ENCODE data around the gene MED20. TPM values are rescaled to one million over a fixed set of nuclear protein-coding genes. Genes with fewer than 3 reads are reported as not detected.
"Not testable (repeated sequence)": the region's sequence is repeated elsewhere in the genome, so short reads cannot be mapped to it uniquely, and the experiment has no call there.

The MED20 gene
- total RNA-seq, 5 donors from 2014 or later (not counting 1 experiment from before 2014, with no cell fraction given), result 5.4 to 12.1 (median 11.1) TPM

DNA sequence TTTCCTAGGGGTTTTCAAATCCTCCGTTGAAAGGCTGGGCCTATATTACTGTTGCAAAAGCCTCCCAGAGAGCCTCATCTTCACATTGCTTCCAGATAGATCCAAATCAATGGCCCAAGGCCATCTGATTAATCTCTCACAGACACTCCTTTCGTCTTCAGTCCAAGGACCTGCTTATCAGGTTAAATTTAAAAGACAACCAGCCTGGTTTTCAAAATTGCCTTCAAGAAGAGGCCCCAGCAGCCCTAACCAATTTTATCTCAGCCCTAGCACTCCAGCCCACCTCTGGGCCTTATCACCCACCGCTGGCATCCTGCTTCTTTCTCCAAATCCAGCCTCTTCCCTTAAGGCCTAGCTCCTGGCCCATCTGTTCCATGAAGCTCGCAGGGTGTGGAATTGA is 36.2 kb upstream of the MED20 start:
- Histone ChIP-seq H3K4me1 (ENCODE audit: control insufficient read depth in 1 of 2, extremely low read depth in 1 of 2, insufficient read depth in 2 of 2, low read length in 2 of 2) (peaks cover 8 to 54% of the 10 kb centered on the region in 2 experiments), H3K36me3 (ENCODE audit: control insufficient read depth in 2 of 2, extremely low read depth in 1 of 2, insufficient read depth in 1 of 2, low read length in 1 of 2) (peaks cover 7 to 25% of the 10 kb centered on the region in 2 donors), H3K27ac (ENCODE audit: low read length) (no peak overlapping the region), H3K9me3 (no peaks in the 10 kb centered on the region), H3K27me3 (replicated peaks in 1 of 2; ENCODE audit: control insufficient read depth in 2 of 2, extremely low read depth in 1 of 2, insufficient read depth in 2 of 2, low read length in 1 of 2) (no peaks in the 10 kb centered on the region), H3K4me3 (ENCODE audit: control insufficient read depth in 1 of 2, extremely low read depth in 1 of 2, low read length in 1 of 2) (no peak overlapping the region)
- WGBS (ENCODE audit: insufficient coverage), result 94% methylated on average over 2 of the region's 4 CpGs
- Mint-ChIP-seq H3K27me3 (no peaks in the 10 kb centered on the region), H3K36me3 (peaks cover 25% of the 10 kb centered on the region), H3K4me1 (peaks cover 73 to 77% (median 74%) of the 10 kb centered on the region in 3 donors), H3K9me3 (no peaks in the 10 kb centered on the region), H3K27ac (peak overlapping the region; percentile 65 to 66), H3K4me3 (no peak overlapping the region)
- ATAC-seq (replicated peaks in 1 of 4) (no peak), DNase-seq (no peak)
- ChIA-PET POLR2A (no interaction called here), CTCF (no interaction called here)

DNA sequence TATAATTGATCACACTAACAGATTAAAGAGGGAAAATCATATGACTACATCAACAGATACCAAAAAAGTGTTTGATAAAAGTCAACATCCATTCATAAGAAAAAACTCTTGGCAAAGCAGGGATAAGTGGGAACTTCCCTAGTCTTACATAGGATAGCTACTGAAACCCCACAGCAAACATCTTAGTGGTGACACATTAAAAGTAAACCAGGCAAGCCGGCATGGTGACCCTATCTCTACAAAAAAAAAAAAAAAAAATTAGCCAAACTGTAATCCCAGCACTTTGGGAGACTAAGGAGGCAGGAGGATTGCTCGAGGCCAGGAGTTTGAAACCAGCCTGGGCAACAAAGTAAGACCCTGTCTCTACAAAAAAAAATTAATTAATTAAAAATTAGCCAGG is 34.5 kb upstream of the MED20 start:
- Mint-ChIP-seq H3K36me3 (peaks cover 15% of the 10 kb centered on the region), H3K4me1 (peaks cover 66 to 69% (median 67%) of the 10 kb centered on the region in 3 donors), H3K27ac (no peak overlapping the region), H3K4me3 (no peak overlapping the region), H3K9me3 (no peaks in the 10 kb centered on the region), H3K27me3 (no peaks in the 10 kb centered on the region)
- Histone ChIP-seq H3K27me3 (replicated peaks in 1 of 2; ENCODE audit: control insufficient read depth in 2 of 2, extremely low read depth in 1 of 2, insufficient read depth in 2 of 2, low read length in 1 of 2) (no peaks in the 10 kb centered on the region), H3K9me3 (no peaks in the 10 kb centered on the region), H3K27ac (ENCODE audit: low read length) (no peak overlapping the region), H3K4me1 (ENCODE audit: control insufficient read depth in 1 of 2, extremely low read depth in 1 of 2, insufficient read depth in 2 of 2, low read length in 2 of 2) (peaks cover 11 to 48% of the 10 kb centered on the region in 2 experiments), H3K36me3 (ENCODE audit: control insufficient read depth in 2 of 2, extremely low read depth in 1 of 2, insufficient read depth in 1 of 2, low read length in 1 of 2) (peaks cover 4 to 25% of the 10 kb centered on the region in 2 donors), H3K4me3 (ENCODE audit: control insufficient read depth in 1 of 2, extremely low read depth in 1 of 2, low read length in 1 of 2) (no peak overlapping the region)
- DNase-seq (no peak), ATAC-seq (replicated peaks in 1 of 4) (no peak)
- POLR2A ChIA-PET, result interaction anchor here in 1 of 2 donors (0.6 kb wide), 2 partner anchors 9 to 1187 kb away, joined by 3 to 4 read pairs; no protein-coding TSS in a partner anchor
- no CpG with 5 or more reads among the region's 2 CpGs for WGBS (ENCODE audit: insufficient coverage)
- CTCF ChIA-PET, result interaction anchor here in 1 of 2 donors (0.6 kb wide), 1 partner anchor 94 kb away, joined by 4 read pairs; no protein-coding TSS in a partner anchor

DNA sequence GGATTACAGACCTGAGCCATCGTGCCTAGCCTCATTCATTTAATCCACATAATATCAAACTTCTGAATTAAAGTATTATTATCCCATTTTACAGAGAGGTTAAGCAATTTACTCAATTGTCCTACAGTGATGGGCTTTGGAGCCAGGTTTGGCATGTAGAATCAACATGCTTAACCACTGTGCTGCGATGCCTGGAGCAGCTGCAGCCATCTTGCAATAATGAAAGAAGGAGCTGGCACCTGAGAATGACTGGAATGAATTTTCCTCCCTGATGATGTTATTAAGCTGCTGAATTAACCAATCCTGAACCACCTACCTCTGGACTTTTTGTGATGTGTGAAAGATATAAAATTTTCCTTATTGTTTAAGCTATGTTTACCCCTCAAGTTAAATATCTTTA is 33.7 kb upstream of the MED20 start:
- Mint-ChIP-seq H3K27ac (peak overlapping the region; percentile 52 to 73), H3K36me3 (peaks cover 19% of the 10 kb centered on the region), H3K9me3 (no peaks in the 10 kb centered on the region), H3K27me3 (no peaks in the 10 kb centered on the region), H3K4me3 (no peak overlapping the region), H3K4me1 (peaks cover 63 to 68% (median 67%) of the 10 kb centered on the region in 3 donors)
- Histone ChIP-seq H3K36me3 (ENCODE audit: control insufficient read depth in 2 of 2, extremely low read depth in 1 of 2, insufficient read depth in 1 of 2, low read length in 1 of 2) (peaks cover 4 to 26% of the 10 kb centered on the region in 2 donors), H3K4me1 (ENCODE audit: control insufficient read depth in 1 of 2, extremely low read depth in 1 of 2, insufficient read depth in 2 of 2, low read length in 2 of 2) (peaks cover 11 to 46% of the 10 kb centered on the region in 2 experiments), H3K9me3 (no peaks in the 10 kb centered on the region), H3K27ac (ENCODE audit: low read length) (no peak overlapping the region), H3K27me3 (replicated peaks in 1 of 2; ENCODE audit: control insufficient read depth in 2 of 2, extremely low read depth in 1 of 2, insufficient read depth in 2 of 2, low read length in 1 of 2) (no peaks in the 10 kb centered on the region), H3K4me3 (ENCODE audit: control insufficient read depth in 1 of 2, extremely low read depth in 1 of 2, low read length in 1 of 2) (no peak overlapping the region)
- ATAC-seq (replicated peaks in 1 of 4) (no peak), DNase-seq (no peak)
- ChIA-PET CTCF (no interaction called here), POLR2A (interaction anchor here in 1 of 2 donors (0.6 to 0.7 kb wide), 3 partner anchors 8 to 1188 kb away, joined by 3 to 4 read pairs (median 3); no protein-coding TSS in a partner anchor)
- no CpG with 5 or more reads among the region's 2 CpGs for WGBS (ENCODE audit: insufficient coverage)

DNA sequence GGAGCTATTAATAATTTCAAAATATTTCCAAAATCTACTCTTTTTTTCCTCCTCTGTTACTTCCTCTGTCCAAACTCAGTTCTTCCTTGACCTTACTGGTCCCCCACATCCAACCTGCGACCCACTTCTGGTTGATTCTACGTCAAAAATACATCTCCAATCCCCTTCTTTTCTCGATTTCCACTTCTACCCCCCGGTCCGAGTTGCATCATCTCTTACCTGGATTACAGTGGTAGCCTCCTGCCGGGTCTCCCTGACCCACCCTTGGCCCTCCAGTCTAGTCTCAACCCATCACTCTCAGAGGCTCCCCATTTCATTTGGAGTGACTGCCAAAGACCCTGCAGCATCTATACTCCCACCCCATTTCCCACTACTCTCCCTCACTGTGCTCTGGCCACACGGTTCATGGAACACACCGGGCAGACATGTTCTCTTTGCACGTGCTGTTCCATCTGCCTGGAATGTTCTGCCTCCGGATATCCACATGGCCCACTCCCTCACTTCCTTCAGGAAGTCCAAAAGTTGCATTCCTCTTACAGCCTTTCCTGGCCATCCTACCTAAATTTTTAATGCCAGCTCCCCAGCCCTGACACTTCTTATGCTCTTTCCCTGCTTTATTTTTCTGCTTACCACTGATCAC is 26.8 kb upstream of the MED20 start:
- Histone ChIP-seq H3K27me3 (replicated peaks in 1 of 2; ENCODE audit: control insufficient read depth in 2 of 2, extremely low read depth in 1 of 2, insufficient read depth in 2 of 2, low read length in 1 of 2) (no peaks in the 10 kb centered on the region), H3K4me3 (ENCODE audit: control insufficient read depth in 1 of 2, extremely low read depth in 1 of 2, low read length in 1 of 2) (no peak overlapping the region), H3K9me3 (no peaks in the 10 kb centered on the region), H3K4me1 (ENCODE audit: control insufficient read depth in 1 of 2, extremely low read depth in 1 of 2, insufficient read depth in 2 of 2, low read length in 2 of 2) (peaks cover 14 to 38% of the 10 kb centered on the region in 2 experiments), H3K36me3 (ENCODE audit: control insufficient read depth in 2 of 2, extremely low read depth in 1 of 2, insufficient read depth in 1 of 2, low read length in 1 of 2) (peaks cover 7 to 34% of the 10 kb centered on the region in 2 donors), H3K27ac (ENCODE audit: low read length) (peak overlapping the region; percentile 1)
- DNase-seq (no peak), ATAC-seq (replicated peaks in 1 of 4) (no peak)
- H3K4me3 Mint-ChIP-seq, result peak overlapping the region in 1 of 3 donors; percentile 34
- H3K9me3 Mint-ChIP-seq, result no peaks in the 10 kb centered on the region
- no peaks in the 10 kb centered on the region for H3K27me3 Mint-ChIP-seq
- 92% methylated on average over 10 of the region's 10 CpGs for WGBS (ENCODE audit: insufficient coverage)
- peak overlapping the region; percentile 52 to 69 for H3K27ac Mint-ChIP-seq
- CTCF ChIA-PET, result interaction anchor here in 1 of 2 donors (0.5 kb wide), 2 partner anchors 32 to 920 kb away, joined by 3 to 4 read pairs; no protein-coding TSS in a partner anchor
- POLR2A ChIA-PET, result interaction anchor here in 1 of 2 donors (0.7 kb wide), 1 partner anchor 622 kb away, joined by 3 read pairs; no protein-coding TSS in a partner anchor
- H3K4me1 Mint-ChIP-seq, result peaks cover 54 to 58% (median 55%) of the 10 kb centered on the region in 3 donors
- H3K36me3 Mint-ChIP-seq, result peaks cover 11% of the 10 kb centered on the region

DNA sequence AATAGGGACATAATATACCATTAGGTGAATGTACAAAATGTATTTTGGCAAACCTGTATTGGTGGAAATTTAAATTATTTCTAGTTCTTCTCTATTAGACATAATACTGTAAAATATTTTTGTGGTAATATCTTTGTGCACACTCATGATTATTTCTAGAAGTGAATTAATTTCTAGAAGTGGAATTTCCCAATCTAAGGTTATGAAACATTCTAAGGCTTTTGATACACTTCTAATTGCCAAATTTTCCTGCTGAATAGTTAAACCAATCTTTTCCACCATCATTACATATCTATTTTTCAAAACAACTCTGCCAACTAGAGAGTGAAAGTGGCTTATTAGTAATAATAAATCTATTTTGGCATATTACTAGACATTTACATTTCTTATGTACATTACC is 22.5 kb upstream of the MED20 start:
- peaks cover 3% of the 10 kb centered on the region for H3K36me3 Mint-ChIP-seq
- H3K36me3 ChIP-seq (ENCODE audit: control insufficient read depth in 2 of 2, extremely low read depth in 1 of 2, insufficient read depth in 1 of 2, low read length in 1 of 2), result peaks cover 7 to 13% of the 10 kb centered on the region in 2 donors
- ATAC-seq (replicated peaks in 1 of 4), result no peak
- no peak overlapping the region for H3K27ac ChIP-seq (ENCODE audit: low read length)
- CTCF ChIA-PET, result interaction anchor here in 1 of 2 donors (1.2 to 2.6 kb wide), 3 partner anchors 9 to 156 kb away, joined by 3 to 15 read pairs (median 5); partner anchors contain the start of genes BYSL, MED20 and TOMM6
- peaks cover 38 to 51% of the 10 kb centered on the region in 2 experiments for H3K4me1 ChIP-seq (ENCODE audit: control insufficient read depth in 1 of 2, extremely low read depth in 1 of 2, insufficient read depth in 2 of 2, low read length in 2 of 2)
- H3K27me3 ChIP-seq (replicated peaks in 1 of 2; ENCODE audit: control insufficient read depth in 2 of 2, extremely low read depth in 1 of 2, insufficient read depth in 2 of 2, low read length in 1 of 2), result no peaks in the 10 kb centered on the region
- H3K27me3 Mint-ChIP-seq, result no peaks in the 10 kb centered on the region
- POLR2A ChIA-PET, result interaction anchor here (0.5 to 1.0 kb wide), 2 partner anchors 10 to 803 kb away, joined by 3 to 5 read pairs; partner anchors contain the start of gene TBCC (in 1 of the 2)
- no peaks in the 10 kb centered on the region for H3K9me3 Mint-ChIP-seq
- peak overlapping the region in 1 of 2 donors; percentile 68 for H3K27ac Mint-ChIP-seq
- no peaks in the 10 kb centered on the region for H3K9me3 ChIP-seq
- H3K4me3 Mint-ChIP-seq, result no peak overlapping the region
- H3K4me1 Mint-ChIP-seq, result peaks cover 61 to 70% (median 67%) of the 10 kb centered on the region in 3 donors
- no peak overlapping the region for H3K4me3 ChIP-seq (ENCODE audit: control insufficient read depth in 1 of 2, extremely low read depth in 1 of 2, low read length in 1 of 2)
- DNase-seq, result no peak

DNA sequence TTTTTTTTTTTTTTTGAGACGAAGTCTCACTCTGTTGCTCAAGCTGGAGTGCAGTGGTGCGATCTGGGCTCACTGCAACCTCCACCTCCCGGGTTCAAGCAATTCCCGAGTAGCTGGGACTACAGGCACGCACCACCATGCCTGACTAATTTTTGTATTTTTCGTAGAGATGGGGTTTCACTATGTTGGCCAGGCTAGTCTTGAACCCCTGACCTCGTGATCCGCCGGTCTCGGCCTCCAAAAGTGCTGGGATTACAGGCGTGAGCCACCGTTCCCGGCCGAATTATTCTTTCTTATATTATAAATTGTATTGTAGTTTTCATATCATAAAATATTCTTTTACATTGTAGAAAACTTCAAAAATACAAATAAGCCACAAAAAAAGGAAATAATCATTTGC is 21.9 kb upstream of the MED20 start:
- Histone ChIP-seq H3K27ac (ENCODE audit: low read length) (peak overlapping the region; percentile 53), H3K4me1 (ENCODE audit: control insufficient read depth in 1 of 2, extremely low read depth in 1 of 2, insufficient read depth in 2 of 2, low read length in 2 of 2) (peaks cover 42 to 56% of the 10 kb centered on the region in 2 experiments), H3K36me3 (ENCODE audit: control insufficient read depth in 2 of 2, extremely low read depth in 1 of 2, insufficient read depth in 1 of 2, low read length in 1 of 2) (peaks cover 7 to 13% of the 10 kb centered on the region in 2 donors)
- H3K9me3 Mint-ChIP-seq; DNase-seq; H3K9me3 ChIP-seq; H3K27me3 Mint-ChIP-seq; H3K36me3 Mint-ChIP-seq; H3K27me3 ChIP-seq (replicated peaks in 1 of 2; ENCODE audit: control insufficient read depth in 2 of 2, extremely low read depth in 1 of 2, insufficient read depth in 2 of 2, low read length in 1 of 2); H3K4me3 ChIP-seq (ENCODE audit: control insufficient read depth in 1 of 2, extremely low read depth in 1 of 2, low read length in 1 of 2); ATAC-seq (replicated peaks in 1 of 4): not testable (repeated sequence)
- 57% methylated on average over 2 of the region's 14 CpGs for WGBS (ENCODE audit: insufficient coverage)
- Mint-ChIP-seq H3K27ac (peak overlapping the region in 1 of 2 donors; percentile 55), H3K4me3 (peak overlapping the region in 1 of 3 donors; percentile 93), H3K4me1 (peaks cover 62 to 71% (median 70%) of the 10 kb centered on the region in 3 donors)
- ChIA-PET POLR2A (interaction anchor here (0.6 to 1.0 kb wide), 6 partner anchors 10 to 1466 kb away, joined by 3 to 10 read pairs (median 4); no protein-coding TSS in a partner anchor), CTCF (interaction anchor here in 1 of 2 donors (0.6 to 2.6 kb wide), 3 partner anchors 22 to 958 kb away, joined by 3 to 15 read pairs (median 3); partner anchors contain the start of genes BYSL, MED20 and TOMM6)

All from T-cell (primary cell).